H9 (cell line): ENCODE data around the gene NCKAP5. TPM values are rescaled to one million over a fixed set of nuclear protein-coding genes. Genes with fewer than 3 reads are reported as not detected.

Source experiments
- DNase-seq: peaks from one replicate; pipeline ENCODE4 v3.0.0-alpha.2; 2017
- H2AFZ ChIP-seq: one replicate; pipeline ENCODE4 v1.6.1; 2013; ENCODE audit warnings: mild to moderate bottlenecking, low read length, control low read depth, moderate library complexity
- H2AK5ac ChIP-seq: 2 replicates; pipeline ENCODE4 v1.6.1; 2013; ENCODE audit warnings: low read length, control low read depth, mixed read lengths; ENCODE audit not compliant: insufficient read length
- H2BK120ac ChIP-seq: one replicate; pipeline ENCODE4 v1.6.1; 2013; ENCODE audit warnings: low read depth, mild to moderate bottlenecking, low read length, control low read depth, inconsistent platforms; ENCODE audit not compliant: poor library complexity, severe bottlenecking
- H2BK12ac ChIP-seq: 2 replicates; pipeline ENCODE4 v1.6.1; 2013; ENCODE audit warnings: low read length, control low read depth, mixed read lengths, low read depth; ENCODE audit not compliant: insufficient read length
- H2BK15ac ChIP-seq: 2 replicates; pipeline ENCODE4 v1.6.1; 2013; ENCODE audit warnings: low read depth, low read length, control low read depth
- H2BK20ac ChIP-seq: one replicate; pipeline ENCODE4 v1.6.1; 2013; ENCODE audit warnings: low read depth, mild to moderate bottlenecking, low read length, control low read depth, inconsistent platforms; ENCODE audit not compliant: poor library complexity, severe bottlenecking
- H2BK5ac ChIP-seq: 2 replicates; pipeline ENCODE4 v1.6.1; 2013; ENCODE audit warnings: low read length, control low read depth, mixed read lengths; ENCODE audit not compliant: insufficient read length
- H3K14ac ChIP-seq: 2 replicates; pipeline ENCODE4 v1.6.1; 2013; ENCODE audit warnings: low read length, control low read depth; ENCODE audit not compliant: insufficient read depth
- H3K18ac ChIP-seq: 2 replicates; pipeline ENCODE4 v1.6.1; 2013; ENCODE audit warnings: low read depth, mild to moderate bottlenecking, mixed read lengths, low read length, control low read depth; ENCODE audit not compliant: insufficient read length
- H3K23ac ChIP-seq: 2 replicates; pipeline ENCODE4 v1.6.1; 2013; ENCODE audit warnings: low read length, control low read depth, mixed read lengths, low read depth; ENCODE audit not compliant: insufficient read length
- H3K23me2 ChIP-seq: 2 replicates; pipeline ENCODE4 v1.6.1; 2013; ENCODE audit warnings: low read depth, mild to moderate bottlenecking, mixed read lengths, low read length, control low read depth; ENCODE audit not compliant: insufficient read length, poor library complexity, severe bottlenecking
- H3K27ac ChIP-seq: 2 replicates; pipeline ENCODE4 v1.5.1; 2013; ENCODE audit warnings: low read length, control low read depth, mixed read lengths, low read depth; ENCODE audit not compliant: insufficient read length
- H3K27me3 ChIP-seq: 2 replicates; pipeline ENCODE4 v1.6.1; 2013; ENCODE audit warnings: low read length, control low read depth, inconsistent platforms; ENCODE audit not compliant: insufficient read depth
- H3K4ac ChIP-seq: 2 replicates; pipeline ENCODE4 v1.6.1; 2013; ENCODE audit warnings: low read depth, mild to moderate bottlenecking, control low read depth, inconsistent platforms, low read length, moderate library complexity
- H3K4me1 ChIP-seq: 2 replicates; pipeline ENCODE4 v1.6.1; 2013; ENCODE audit warnings: low read length, control low read depth, inconsistent platforms; ENCODE audit not compliant: insufficient read depth
- H3K4me2 ChIP-seq: 2 replicates; pipeline ENCODE4 v1.6.1; 2013; ENCODE audit warnings: low read length, control low read depth, mixed read lengths; ENCODE audit not compliant: insufficient read length, insufficient read depth
- H3K56ac ChIP-seq: 2 replicates; pipeline ENCODE4 v1.6.1; 2013; ENCODE audit warnings: low read depth, mild to moderate bottlenecking, mixed read lengths, low read length, control low read depth; ENCODE audit not compliant: insufficient read length
- H3K79me1 ChIP-seq: 2 replicates; pipeline ENCODE4 v1.6.1; 2013; ENCODE audit warnings: low read depth, mild to moderate bottlenecking, moderate library complexity, low read length, control low read depth, inconsistent platforms; ENCODE audit not compliant: insufficient read depth, poor library complexity, severe bottlenecking
- H3K79me2 ChIP-seq: 2 replicates; pipeline ENCODE4 v1.6.1; 2013; ENCODE audit warnings: low read length, control low read depth, inconsistent platforms; ENCODE audit not compliant: insufficient read depth
- H3K9ac ChIP-seq: 2 replicates; pipeline ENCODE4 v1.6.1; 2013; ENCODE audit warnings: low read length, control low read depth, mixed read lengths; ENCODE audit not compliant: insufficient read length; ENCODE audit errors: extremely low read depth
- H3K9me3 ChIP-seq: one replicate; pipeline ENCODE4 v1.6.1; 2013; ENCODE audit warnings: low read depth, low read length, inconsistent platforms; ENCODE audit not compliant: control insufficient read depth
- H3T11ph ChIP-seq: one replicate; pipeline ENCODE4 v1.6.1; 2013; ENCODE audit warnings: mild to moderate bottlenecking, low read length, control low read depth, inconsistent platforms
- H4K20me1 ChIP-seq: one replicate; pipeline ENCODE4 v1.6.1; 2013; ENCODE audit not compliant: control insufficient read depth, insufficient read length, insufficient read depth
- H4K5ac ChIP-seq: 2 replicates; pipeline ENCODE4 v1.6.1; 2013; ENCODE audit warnings: low read depth, mild to moderate bottlenecking, mixed read lengths, low read length, control low read depth; ENCODE audit not compliant: insufficient read length
- H4K8ac ChIP-seq: replicated peaks from 2 replicates; pipeline ENCODE4 v1.6.1; 2013; ENCODE audit warnings: low read length, control low read depth, mixed read lengths, low read depth; ENCODE audit not compliant: insufficient read length
- H4K91ac ChIP-seq: 2 replicates; pipeline ENCODE4 v1.6.1; 2013; ENCODE audit warnings: low read depth, mild to moderate bottlenecking, moderate library complexity, mixed read lengths, low read length, control low read depth; ENCODE audit not compliant: insufficient read length
- H3K27ac Mint-ChIP-seq, 3 experiments: 2 replicates in 2 of 3; 3 replicates in 1 of 3; pipeline ENCODE4 v1.8.0; 2020 to 2021; ENCODE audit warnings: mixed read lengths in 3 of 3, mild to moderate bottlenecking in 1 of 3, moderate library complexity in 1 of 3
- H3K27me3 Mint-ChIP-seq: 2 replicates; pipeline ENCODE4 v1.8.0; 2021; ENCODE audit warnings: low read depth, mild to moderate bottlenecking, moderate library complexity, mixed read lengths
- H3K36me3 Mint-ChIP-seq, 3 experiments: 2 replicates in 2 of 3; 3 replicates in 1 of 3; pipeline ENCODE4 v1.8.0; 2020 to 2021; ENCODE audit warnings: low read depth in 3 of 3, mixed read lengths in 3 of 3; ENCODE audit not compliant: insufficient read depth in 1 of 3
- H3K4me1 Mint-ChIP-seq, 2 experiments: 2 replicates each; pipeline ENCODE4 v1.8.0; 2020; ENCODE audit warnings: mixed read lengths in 2 of 2
- H3K4me3 Mint-ChIP-seq, 2 experiments: 2 replicates in 1 of 2; 3 replicates in 1 of 2; pipeline ENCODE4 v1.8.0; 2020 to 2021; ENCODE audit warnings: mild to moderate bottlenecking in 2 of 2, mixed read lengths in 2 of 2, moderate library complexity in 1 of 2
- H3K9me3 Mint-ChIP-seq, 2 experiments: 2 replicates in 1 of 2; 3 replicates in 1 of 2; pipeline ENCODE4 v1.8.0; 2020; ENCODE audit warnings: mild to moderate bottlenecking in 2 of 2, mixed read lengths in 2 of 2, moderate library complexity in 1 of 2
- WGBS: extraction: QIAGEN DNeasy Blood & Tissue Kit; methylation state at CpG from one replicate; pipeline ENCODE4 v1.1.7; 2013; ENCODE audit warnings: missing lambda C conversion rate, low lambda C conversion rate, mixed read lengths; ENCODE audit not compliant: insufficient read length; ENCODE audit errors: extremely low coverage; 5-methylcytosine and 5-hydroxymethylcytosine counted together
- total RNA-seq: library from RNA; stranded (reverse); gene quantifications from 2 replicates; pipeline ENCODE4 v1.2.1, GENCODE V29; 2021
- TF ChIP-seq, protein P1 (sequence below): fragments of 200-600 bp; sonication (generic); conservative IDR thresholded peaks from 3 replicates; pipeline ENCODE4 v1.8.0; 2021; ENCODE audit warnings: antibody characterized with exemption, mild to moderate bottlenecking

Gene NCKAP5
- total RNA-seq, 1 experiment from 2014 or later = 0.26 TPM

DNA sequence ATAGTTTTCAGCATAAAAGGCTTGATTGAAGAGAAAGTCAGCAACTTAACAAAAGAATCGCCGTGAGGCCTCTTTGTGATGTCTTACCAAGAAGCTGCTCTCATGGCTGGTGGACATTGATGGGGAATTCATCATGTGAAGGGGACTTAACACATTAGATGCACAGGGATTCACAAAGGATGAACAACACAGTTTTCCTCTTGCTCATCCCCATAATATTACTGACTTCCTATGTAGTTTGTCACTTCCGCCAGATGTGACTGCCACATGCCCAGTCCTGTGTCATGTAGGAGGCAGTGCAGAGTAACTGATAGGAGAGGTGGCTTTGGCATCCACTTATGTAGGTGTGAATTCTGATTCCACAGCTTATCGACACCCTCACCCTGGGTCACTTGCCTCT, 665.6 kb downstream of the NCKAP5 start:
- Histone ChIP-seq H2BK20ac (no peak overlapping the region), H2BK15ac (no peak overlapping the region), H3K23me2 (no peaks in the 10 kb centered on the region), H3K4me1 (no peaks in the 10 kb centered on the region), H3K4me2 (no peak overlapping the region), H3K18ac (no peak overlapping the region), H2BK5ac (no peak overlapping the region), H3K14ac (no peak overlapping the region), H2BK120ac (no peak overlapping the region), H4K20me1 (no peaks in the 10 kb centered on the region), H3K9me3 (no peaks in the 10 kb centered on the region), H3K9ac (no peak overlapping the region), H3K4ac (no peak overlapping the region), H2AK5ac (no peak overlapping the region), H2BK12ac (no peak overlapping the region), H3K27me3 (no peaks in the 10 kb centered on the region), H3K23ac (no peak overlapping the region), H3K79me2 (no peaks in the 10 kb centered on the region), H3K79me1 (no peaks in the 10 kb centered on the region), H4K8ac (no peak overlapping the region), H3T11ph (no peak overlapping the region), H3K27ac (no peak overlapping the region), H2AFZ (no peak overlapping the region), H4K5ac (no peak overlapping the region), H4K91ac (no peak overlapping the region), H3K56ac (no peak overlapping the region)
- H3K27me3 Mint-ChIP-seq = no peaks in the 10 kb centered on the region
- DNase-seq = no peak
- no peak overlapping the region for H3K27ac Mint-ChIP-seq
- WGBS = no CpG with 5 or more reads among the region's 4 CpGs
- H3K36me3 Mint-ChIP-seq = no peaks in the 10 kb centered on the region
- no peaks in the 10 kb centered on the region for H3K9me3 Mint-ChIP-seq
- H3K4me3 Mint-ChIP-seq = no peak overlapping the region
- no peaks in the 10 kb centered on the region for H3K4me1 Mint-ChIP-seq
- TF ChIP-seq, protein P1, sequence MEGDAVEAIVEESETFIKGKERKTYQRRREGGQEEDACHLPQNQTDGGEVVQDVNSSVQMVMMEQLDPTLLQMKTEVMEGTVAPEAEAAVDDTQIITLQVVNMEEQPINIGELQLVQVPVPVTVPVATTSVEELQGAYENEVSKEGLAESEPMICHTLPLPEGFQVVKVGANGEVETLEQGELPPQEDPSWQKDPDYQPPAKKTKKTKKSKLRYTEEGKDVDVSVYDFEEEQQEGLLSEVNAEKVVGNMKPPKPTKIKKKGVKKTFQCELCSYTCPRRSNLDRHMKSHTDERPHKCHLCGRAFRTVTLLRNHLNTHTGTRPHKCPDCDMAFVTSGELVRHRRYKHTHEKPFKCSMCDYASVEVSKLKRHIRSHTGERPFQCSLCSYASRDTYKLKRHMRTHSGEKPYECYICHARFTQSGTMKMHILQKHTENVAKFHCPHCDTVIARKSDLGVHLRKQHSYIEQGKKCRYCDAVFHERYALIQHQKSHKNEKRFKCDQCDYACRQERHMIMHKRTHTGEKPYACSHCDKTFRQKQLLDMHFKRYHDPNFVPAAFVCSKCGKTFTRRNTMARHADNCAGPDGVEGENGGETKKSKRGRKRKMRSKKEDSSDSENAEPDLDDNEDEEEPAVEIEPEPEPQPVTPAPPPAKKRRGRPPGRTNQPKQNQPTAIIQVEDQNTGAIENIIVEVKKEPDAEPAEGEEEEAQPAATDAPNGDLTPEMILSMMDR = no peak
